ENCODE data around the gene ANGPTL8.

Gene ANGPTL8, protein sequence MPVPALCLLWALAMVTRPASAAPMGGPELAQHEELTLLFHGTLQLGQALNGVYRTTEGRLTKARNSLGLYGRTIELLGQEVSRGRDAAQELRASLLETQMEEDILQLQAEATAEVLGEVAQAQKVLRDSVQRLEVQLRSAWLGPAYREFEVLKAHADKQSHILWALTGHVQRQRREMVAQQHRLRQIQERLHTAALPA

DNA sequence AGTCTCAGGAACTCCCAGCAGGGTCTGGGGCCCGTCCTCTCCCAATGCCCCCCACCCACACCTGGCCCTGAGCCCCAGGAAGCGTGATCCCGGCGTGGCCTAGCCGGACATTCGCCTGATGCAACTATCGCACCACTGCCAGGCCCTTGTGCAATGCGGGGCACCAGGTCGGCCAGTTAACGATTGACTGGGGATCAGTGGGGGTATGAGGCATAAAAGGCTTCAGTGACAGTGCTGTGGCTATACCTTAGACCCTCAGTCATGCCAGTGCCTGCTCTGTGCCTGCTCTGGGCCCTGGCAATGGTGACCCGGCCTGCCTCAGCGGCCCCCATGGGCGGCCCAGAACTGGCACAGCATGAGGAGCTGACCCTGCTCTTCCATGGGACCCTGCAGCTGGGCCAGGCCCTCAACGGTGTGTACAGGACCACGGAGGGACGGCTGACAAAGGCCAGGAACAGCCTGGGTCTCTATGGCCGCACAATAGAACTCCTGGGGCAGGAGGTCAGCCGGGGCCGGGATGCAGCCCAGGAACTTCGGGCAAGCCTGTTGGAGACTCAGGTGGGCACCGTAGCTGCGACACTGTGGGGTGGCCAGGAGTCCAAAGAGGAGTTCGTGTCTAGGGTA lies at the start of gene ANGPTL8:
Gene ANGPTL8 (plus strand): TSS at position 243 of the 624 bp plus-strand sequence. CDS start 19 bp downstream, at position 262.
- DNase-seq: no peak

DNA sequence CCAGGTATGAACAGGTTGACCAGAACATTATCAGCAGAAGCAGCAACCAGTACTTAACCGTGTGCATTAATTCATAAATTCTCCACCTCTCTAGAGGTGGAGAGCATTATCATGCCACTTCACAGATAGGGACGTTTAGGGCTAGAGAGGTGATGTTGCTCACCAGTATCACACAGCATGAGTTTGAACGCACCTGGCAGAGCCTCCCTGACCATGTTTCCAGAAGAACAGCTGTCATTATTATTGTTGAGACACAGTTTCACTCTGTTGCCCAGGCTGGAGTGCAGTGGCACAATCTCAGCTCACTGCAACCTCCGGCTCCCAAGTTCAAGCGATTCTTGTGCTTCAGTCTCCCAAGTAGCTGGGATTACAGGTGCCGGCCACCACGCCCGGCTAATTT lies 48.9 kb upstream of the ANGPTL8 start:
- DNase-seq: no peak

DNA sequence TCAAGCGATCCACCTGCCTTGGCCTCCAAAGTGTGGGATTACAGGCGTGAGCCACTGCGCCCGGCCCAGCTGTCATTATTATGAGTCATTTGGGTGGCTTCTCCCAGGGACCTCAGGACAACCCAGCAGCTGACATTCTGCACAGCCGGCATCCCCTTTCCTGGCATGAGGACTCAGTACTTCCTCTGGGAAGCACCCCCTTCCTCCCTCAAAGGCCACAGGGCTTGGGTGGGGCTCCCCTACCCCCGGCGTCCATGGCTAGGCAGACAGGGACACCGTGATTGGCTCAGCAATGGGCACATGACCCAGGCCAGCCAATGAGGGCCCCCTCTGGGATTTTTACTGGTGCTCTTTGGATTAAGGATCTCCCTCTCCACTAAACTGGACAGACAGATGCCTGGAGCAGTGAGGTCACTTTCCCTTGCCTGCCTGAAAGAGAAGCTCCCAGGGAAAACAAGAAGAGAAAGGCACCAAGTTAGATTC lies 48.1 kb upstream of the ANGPTL8 start:
- DNase-seq: peak in 1 of 2 experiments; percentile 13

DNA sequence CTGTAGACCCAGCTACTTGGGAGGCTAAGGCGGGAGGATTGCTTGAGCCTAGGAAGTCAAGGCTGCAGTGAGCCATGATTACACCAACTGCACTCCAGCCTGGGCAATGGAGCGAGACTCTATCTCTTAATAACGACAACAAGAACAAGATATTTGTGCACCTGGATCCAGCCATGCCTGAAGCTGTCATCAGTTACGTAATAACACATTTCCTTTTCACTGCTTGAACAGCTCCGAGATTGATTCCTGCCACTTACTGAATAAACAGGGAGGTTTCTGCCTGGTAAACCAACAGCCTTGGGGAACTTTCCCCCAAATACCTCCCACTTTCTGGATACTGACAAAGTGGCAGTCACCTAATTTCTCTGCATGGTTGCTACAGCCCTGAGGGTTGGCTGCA lies 47.5 kb upstream of the ANGPTL8 start:
- no peak for DNase-seq

DNA sequence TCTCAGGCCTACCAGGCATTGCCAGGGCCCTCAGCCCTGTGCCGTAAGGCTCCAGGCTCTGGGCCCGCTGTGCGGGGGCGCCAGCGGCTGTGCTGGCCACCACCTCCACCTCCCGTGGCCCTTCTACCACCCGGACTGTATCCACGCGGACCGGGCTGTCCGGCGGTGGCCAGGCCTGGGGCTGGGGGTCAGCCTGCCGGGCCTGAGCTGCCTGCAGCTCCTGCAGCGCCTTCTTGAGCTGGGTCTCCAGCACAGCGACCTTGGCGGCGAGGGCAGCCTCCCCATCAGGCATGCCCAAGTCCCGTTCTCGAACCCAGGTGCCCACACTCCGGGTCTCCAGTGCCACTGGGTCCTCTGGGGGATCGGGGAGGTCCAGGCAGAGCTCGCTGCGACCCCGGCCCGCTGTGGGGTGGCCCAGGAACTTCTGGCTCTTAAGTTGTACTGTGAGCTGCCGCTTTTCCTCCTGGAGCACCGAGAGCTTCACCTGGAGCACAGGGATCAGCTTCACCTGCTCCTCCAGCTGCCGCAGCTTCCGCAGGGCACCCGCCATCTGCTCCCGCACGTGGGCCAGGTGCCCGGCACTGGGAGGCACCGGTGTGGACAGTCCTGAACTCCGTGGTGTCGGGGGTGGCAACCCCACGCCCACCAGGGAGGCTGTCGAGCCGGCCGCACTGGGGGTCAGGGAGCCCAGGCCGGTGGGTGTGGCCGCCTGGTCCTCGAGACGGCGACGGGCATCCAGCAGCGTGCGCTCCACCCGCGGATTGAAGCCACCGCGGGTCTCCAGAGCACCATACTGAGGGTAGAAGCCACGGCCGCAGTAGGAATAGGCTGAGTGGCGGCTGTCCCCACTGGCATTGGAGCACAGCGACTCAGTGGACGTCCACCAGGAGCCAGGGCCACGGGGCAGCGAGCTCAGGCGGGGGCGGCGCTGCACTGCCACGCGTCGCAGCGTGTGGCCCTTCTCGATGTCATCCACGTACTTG lies 46.2 kb upstream of the ANGPTL8 start:
- no peak for DNase-seq

DNA sequence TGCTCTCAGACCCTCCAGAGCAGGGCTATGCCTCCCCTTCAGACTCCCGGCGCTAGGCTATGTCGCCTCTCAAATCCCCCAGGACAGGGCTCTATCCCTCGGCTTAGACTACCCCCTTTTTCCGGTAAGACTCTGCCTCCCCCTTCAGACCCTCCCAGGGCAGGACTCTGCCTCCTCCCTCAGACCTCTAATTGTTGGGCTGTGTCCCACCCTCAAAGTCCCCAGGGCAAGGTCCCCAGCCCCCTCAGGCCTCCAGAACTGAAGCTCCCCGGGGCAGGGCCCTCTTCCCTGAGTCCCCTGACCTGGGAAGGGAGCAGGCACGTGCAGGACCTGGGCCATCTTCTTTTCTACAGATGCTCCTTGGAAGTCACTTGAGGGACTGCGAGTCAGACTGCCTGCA lies 45.2 kb upstream of the ANGPTL8 start:
- no peak for DNase-seq

DNA sequence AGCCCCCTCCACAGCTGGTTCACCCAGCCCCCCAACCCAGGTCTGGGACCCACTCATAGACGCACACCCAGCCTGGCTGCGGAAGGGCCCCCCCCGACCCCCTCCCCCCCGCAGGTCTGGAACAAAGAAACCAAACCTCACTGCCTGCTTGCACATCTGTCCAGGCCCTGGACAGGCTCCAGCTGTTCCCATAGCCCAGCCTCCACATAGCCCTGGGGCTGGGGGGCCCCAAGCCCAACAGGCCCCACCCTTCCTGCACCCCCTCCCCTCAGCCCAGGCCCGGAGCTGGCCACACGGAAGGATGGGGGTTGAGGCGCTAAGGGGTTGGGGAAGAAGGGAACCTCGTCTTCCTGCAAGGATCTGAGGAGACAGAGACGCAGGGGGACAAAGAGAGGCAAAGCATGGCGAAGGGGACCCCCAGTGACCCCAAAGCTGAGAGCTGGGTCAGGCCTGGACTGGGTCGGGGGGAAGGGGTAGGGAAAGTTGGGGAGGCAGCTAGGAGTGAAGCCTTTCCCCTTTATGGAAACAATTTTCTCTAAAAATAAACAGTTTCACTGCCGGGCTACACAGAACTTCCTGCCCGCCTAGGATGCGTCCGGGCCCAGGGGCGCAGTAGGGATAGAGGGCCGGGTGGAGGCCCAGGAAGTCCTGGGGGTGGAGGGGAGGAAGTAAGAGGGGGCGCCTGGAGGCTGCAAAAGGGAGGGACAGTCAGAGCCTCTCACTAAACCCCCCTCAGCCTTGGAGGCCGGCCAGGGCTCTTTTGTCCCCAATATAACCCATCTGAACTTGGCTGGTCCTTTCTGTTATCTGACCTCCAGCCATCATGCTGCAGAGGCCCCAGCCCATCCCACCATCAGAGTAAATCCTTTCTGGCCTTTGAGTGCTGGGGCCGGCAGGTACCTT lies 44.5 kb upstream of the ANGPTL8 start:
- no peak for DNase-seq

DNA sequence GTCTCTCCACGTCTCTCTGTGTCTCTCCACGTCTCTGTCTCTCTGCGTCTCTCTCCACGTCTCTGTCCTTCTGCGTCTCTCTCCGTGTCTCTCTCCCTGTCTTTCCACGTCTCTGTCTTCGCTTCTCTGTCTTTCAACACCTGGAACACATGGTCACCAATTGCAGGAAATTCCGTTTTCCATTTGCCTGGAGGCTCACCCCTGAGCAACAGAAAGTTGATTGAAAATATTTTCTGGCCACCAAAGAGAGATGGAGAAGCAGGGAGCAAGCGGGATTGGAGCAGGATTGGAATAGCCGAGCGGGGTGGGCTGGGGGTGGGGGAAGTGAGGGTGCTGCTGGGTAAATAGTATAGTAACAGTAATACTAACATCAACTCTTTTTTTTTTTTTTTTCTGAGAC lies 43.7 kb upstream of the ANGPTL8 start:
- no peak for DNase-seq

DNA sequence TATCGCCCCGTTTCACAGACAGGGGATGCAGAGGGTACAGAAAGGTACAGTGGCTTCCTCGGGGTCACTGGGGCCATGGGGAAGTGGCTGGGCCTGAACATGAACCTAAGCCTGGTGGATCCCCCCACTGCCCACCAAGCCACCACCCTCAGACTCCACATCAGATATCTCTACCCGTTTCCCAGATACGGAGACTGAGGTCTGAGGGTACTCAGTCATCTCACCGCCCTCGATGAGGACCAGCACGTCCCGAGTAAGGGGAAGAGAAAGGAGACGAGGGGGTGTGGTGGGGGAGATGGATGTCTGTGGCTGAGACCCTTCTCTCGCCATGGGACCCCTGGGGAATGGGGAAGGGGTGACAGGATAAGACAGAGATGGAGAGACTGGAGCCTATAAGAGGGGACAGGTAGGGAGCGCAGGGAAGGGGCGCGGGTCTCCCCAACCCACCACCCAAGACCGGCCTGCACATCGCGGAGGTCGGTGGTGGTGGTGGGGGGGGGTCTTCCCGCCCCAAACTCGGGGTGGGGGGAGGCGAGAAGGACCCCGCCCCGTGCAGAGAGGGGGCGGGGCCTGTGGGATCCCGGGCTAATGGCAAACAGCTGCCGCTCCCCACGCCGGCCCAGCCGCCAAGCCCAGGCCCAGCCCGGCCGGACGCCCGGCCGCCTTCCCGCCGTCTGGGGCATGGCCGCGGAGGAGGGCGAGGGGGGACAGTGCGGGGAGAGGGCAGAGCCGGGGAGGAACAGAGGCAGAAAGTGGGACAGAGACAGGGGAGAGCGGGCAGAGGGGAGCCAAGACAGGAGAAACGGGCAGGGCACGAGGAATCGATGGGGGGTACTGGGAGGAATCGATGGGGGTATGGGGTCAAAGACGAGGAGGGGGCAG lies 42.8 kb upstream of the ANGPTL8 start:
- peak in 1 of 2 experiments; percentile 2 for DNase-seq

DNA sequence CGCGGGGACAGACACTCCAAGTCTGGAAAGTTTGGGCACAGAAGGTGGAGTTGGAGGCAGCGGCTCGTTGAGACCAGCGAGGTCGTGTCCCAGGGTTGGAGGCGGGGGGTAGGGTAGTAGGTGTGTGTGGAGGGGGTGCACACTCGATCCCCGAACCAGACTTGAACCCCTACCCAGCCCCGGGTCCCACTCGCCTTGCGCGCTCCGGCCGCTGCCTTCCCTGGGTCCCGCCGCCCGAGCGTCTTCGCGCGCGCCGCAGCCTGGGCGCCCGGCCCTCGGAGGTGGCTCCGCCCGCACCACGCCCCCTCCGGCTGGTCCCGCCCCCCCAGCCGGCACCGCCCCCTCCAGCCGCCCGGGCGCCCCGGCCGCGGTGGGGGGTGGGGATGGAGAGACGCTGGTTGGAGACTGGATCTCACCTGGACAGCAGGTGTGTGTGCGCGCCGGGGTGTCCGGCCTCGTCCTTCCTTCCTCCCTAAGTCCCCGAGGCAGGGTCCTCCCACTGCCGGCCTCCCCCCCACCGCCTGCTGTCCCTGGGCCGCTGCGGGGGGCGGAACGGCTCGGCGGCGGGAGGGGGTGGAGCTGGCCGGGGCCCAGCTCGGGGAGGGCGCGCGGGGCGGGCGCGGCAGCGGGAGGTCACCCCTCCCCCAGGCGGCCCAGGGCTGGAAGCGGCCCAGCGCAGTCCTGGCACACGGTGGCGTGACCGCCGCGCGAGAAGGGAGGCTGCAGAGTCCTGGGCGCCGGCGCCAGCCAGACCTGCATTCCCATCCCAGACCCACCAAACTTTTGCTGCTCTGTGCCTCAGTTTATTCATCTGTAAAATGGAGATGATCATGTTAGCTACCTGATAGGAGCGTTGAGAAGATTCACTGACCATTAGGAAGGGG lies 41.9 kb upstream of the ANGPTL8 start, which contains the start of gene KANK2:
Gene KANK2 (minus strand): TSS at position 255 of the 884 bp plus-strand sequence. CDS start 3,034 bp downstream, outside the sequence.
- peak; percentile 74 to 75 for DNase-seq

DNA sequence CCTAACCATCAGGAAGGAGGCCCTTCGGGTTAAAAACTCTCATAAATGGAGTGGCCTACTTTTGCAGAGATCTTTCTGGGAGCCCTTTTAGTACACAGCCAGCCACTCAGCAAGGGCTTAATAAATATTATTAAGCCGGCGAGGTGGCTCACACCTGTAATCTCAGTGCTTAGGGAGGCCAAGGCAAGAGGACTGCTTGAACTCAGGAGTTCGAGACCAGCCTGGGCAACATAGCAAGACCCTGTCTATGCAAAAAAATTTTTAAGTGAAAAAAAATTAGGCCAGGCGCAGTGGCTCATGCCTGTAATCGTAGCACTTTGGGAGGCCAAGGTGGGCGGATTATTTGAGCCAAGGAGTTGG lies 41.3 kb upstream of the ANGPTL8 start:
- DNase-seq: no peak

DNA sequence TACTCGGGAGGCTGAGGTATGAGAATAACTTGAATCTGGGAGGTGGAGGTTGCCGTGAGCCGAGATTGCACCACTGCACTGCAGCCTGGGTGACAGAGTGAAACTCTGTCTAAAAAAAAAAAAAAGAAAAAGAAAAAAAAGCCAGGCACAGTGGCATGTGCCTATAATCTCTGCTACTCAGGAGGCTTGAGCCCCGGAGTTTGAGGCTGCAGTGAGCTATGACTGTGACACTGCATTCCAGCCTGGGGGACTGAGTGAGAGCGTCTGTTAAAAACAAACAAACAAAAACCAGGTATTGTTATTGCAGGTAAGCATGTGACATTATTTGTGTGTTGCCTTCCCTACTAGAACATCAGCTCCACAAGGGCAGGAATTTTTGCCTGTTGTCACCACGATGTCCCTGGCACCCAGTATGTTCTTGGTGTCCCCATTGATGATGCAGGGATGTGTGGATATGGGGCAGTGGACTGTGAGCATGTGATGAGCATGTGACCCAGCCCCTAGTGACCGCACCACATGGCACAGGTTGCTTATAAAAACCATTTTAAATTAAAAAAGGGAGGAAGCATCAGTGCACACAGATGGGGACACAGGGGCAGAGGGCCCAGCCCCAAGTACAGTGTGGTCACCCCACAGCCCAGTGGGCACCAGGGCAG lies 40.5 kb upstream of the ANGPTL8 start:
- DNase-seq: no peak

DNA sequence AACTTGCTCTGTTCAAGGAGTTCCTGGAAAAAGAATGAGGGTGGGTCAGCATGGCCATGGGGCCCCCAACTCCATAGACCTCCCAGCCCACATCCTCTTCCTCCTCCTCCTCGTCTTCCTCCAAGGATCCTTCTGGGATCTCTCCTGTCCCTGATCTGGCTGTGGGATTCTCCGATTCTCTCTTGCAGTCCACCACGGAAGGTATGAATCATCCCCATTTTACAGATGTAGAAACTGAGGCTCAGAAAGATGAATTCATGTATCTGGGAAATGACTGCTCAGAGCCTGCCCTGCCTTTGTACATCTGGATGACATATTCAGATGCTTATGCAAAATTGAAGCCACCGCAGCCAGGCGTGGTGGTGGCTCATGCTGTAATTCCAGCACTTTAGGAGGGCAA lies 39.9 kb upstream of the ANGPTL8 start:
- no peak for DNase-seq

DNA sequence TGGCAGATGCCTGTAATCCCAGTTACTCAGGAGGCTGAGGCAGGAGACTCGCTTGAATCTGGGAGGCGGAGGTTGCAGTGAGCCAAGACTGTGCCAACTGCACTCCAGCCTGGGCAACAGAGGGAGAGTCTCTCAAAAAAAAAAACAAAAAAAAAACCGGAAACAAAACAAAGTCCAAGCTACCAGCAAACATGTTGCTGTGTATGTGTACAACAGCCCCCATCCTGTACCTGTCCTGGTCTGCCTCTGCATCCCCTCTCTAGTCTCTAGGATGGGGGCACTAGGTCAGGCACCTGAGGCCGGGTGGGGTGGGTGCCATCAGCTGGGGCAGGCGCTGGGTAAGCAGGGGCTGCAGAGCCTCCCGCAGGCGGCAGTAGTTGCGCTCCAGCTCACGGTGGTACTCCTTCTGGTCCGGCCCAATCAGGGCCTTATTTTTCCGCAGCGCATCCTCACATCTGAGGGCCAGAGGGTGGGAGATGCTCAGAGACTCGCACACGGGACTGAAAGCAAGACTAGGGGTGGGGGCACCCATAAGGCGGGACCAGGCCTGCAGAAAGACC lies 39.3 kb upstream of the ANGPTL8 start:
- DNase-seq: no peak

DNA sequence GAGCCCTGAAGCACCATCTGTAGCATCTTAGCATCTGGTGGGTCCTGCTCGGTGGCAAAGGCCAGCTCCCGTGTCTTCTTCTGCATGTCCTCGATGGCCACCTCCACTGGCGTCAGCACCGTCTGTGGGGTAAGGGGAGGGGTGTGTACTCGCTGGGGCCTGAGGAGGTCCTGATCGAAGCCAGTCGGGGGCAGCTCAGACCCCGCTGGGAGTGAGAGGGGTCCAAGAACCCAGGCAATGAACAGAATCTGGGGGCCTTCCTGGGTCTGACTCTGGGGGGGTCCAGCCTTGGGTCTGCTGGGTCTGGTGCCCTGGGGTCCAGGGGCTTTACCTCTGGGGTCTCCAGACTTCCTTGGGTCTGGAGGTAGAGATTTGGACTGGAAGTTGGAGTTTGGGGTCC lies 38.5 kb upstream of the ANGPTL8 start:
- DNase-seq: no peak

DNA sequence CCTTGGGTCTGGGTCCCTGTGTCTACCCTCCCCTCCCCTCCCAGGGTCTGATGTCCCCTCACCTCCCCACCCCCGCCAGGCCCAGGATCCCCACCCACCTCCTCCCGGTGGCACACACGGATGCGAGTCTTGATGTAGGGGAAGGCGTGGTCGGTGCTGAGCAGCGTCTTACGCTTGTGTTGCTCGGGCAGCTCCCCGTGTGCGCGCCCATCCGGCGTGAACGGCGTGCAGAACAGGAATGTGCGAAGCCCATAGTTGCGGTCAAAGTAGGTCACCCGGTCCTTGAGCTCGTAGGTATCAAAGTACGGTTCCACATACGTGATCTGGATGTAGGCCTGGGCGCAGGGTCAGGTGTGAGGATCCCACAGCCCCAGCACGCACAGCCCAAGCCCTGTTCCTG lies 37.6 kb upstream of the ANGPTL8 start:
- DNase-seq: no peak

DNA sequence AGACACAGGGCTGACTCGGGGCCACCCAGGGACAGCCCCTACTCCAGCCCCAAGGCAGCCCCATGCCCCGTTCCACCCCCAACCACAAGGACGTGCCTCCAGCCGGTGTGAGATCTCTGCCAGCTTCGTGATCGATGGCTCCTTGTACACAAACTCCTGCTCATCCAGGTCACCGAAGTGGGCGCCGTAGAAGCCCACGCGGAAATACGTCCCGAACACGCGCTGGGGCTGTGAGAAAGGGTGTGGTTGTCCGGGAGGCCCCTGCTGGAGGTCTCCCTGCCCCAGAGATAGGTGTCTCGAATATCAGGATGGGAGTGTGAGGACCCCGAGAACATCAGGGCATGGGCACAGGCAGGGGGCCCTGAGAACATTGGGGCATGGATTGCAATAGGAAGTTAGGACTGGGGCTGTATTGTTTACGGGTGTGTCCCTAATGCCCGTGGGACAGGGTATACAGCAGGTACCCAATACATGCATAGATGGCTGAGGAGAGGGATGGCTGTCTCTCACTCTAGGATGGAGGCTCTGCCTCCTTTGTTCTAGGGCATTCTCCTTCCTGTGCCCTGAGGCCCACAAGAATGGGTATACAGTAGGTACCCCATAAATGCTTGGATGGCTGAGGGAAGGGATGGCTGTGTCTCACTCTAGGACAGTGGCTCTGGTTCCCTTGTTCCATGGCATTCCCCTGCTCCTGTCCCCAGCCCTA lies 36.8 kb upstream of the ANGPTL8 start:
- no peak for DNase-seq

DNA sequence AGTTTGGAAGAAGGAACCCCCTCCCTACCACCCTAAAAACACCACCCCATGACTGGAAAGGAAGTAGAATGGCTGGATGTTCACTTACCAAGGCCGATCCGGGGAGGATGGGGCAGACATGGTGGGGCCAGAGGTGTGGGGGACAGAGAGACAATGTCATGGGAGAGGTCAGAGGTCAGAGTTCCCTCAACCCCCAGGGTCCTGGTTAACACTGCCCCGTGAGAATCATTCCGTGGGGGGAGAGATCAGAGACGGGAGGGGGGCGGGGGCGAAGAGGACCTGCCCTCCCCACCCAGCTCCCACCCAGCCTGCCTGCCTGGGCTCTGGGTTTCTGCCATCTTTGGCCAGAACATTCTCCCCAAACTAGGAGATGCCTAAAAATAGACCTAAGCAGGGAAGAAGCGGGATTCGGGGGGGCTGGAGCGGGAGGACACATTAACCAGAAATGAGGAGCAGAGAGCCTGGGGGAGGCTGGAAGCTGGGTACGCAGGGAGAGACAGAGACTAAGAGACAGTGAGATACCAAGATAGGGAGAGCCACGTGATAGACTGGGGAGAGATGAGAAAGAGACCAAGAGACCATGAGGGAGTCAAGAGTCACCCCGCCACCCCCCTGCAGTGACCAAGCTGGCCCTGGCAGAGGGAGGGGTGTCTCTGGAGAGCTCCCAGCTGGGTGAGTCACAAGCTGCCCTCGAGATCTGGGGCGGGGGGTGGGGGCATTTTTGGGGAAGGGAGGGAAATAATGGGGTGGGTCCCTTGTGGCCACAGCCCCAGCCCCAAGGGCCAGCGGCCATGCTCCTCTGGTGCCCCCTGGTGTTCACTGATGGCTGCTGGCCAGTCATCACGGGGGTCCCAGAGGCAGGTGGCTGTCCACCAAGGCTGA lies 36.0 kb upstream of the ANGPTL8 start:
- peak in 1 of 2 experiments; percentile 28 for DNase-seq
